ENCODE results near the gene MLXIPL. TPM values are rescaled to one million over a fixed set of nuclear protein-coding genes. Genes with fewer than 3 reads are reported as not detected.
A peak's percentile ranks its signal among the peaks of the same experiment; 100 is the strongest.
"Not testable (repeated sequence)": the region's sequence is repeated elsewhere in the genome, so short reads cannot be mapped to it uniquely, and the experiment has no call there.

Gene MLXIPL
- total RNA-seq, 4 donors from 2014 or later: 7.7 to 56.2 (median 17.5) TPM

DNA sequence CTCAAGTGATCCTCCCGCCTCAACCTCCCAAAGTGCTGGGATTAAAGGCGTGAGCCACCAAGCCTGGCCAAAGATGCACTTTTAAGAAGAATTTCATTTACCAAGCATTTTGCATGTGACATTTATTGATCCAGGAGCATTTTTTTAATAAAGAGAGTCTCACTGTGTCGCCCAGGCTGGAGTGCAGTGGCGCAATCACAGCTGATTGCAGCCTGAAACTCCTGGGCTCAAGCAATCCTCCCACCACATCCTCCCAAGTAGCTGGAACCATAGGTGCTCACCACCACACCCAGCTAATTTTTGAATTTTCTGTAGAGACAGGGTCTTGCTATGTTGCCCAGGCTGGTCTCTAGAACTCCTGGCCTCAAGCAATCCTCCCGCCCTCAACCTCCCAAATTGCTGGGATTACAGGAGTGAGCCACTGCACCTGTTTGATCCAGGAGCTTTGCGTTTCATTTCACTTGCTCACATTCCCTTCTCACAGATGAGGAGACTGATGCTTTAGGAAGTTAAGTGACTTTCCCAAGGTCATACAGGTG, 41.6 kb downstream of the MLXIPL start:
- H3K27me3 ChIP-seq: no peaks in the 10 kb centered on the region
- H3K4me3 ChIP-seq: no peak overlapping the region
- peaks cover 0 to 20% (median under 1%) of the 10 kb centered on the region in 3 donors for H3K4me1 ChIP-seq
- no peaks in the 10 kb centered on the region for H3K36me3 ChIP-seq
- no peak for ATAC-seq
- WGBS, 2 donors (ENCODE audit: low coverage in 1 of 2): 76% methylated on average over 3 of the region's 6 CpGs; no CpG with 5 or more reads in 1 of the 2 donors
- TF ChIP-seq EP300 (IDR thresholded peaks at IDR 0.05) (no peak), POLR2AphosphoS5 (IDR thresholded peaks at IDR 0.05) (no peak), CTCF (IDR thresholded peaks at IDR 0.05) (no peak), POLR2A (IDR thresholded peaks at IDR 0.05) (no peak)
- H3K27ac ChIP-seq: no peak overlapping the region
- no peaks in the 10 kb centered on the region for H3K9me3 ChIP-seq

DNA sequence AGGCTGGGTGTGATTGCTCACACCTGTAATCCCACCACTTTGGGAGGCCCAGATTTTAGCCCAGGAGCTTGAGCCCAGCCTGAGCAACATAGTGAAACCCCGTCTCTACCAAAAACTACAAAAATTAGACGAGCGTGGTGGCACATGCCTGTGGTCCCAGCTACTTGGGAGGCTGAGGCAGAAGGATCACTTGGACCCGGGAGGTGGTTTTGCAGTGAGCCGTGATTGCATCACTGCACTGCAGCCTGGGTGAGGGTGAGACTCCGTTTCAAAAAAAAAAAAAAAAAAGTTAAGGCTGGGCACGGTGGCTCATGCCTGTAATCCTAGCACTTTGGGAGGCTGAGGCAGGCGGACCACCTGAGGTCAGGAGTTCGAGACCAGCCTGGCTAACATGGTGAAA, 43.3 kb downstream of the MLXIPL start:
- ATAC-seq, H3K36me3 ChIP-seq, H3K4me3 ChIP-seq, H3K9me3 ChIP-seq, H3K27me3 ChIP-seq, H3K27ac ChIP-seq: not testable (repeated sequence)
- 89 to 93% methylated on average over 3 of the region's 9 CpGs for WGBS, 2 donors (ENCODE audit: low coverage in 1 of 2)
- peaks cover 0 to 31% (median 13%) of the 10 kb centered on the region in 3 donors for H3K4me1 ChIP-seq

DNA sequence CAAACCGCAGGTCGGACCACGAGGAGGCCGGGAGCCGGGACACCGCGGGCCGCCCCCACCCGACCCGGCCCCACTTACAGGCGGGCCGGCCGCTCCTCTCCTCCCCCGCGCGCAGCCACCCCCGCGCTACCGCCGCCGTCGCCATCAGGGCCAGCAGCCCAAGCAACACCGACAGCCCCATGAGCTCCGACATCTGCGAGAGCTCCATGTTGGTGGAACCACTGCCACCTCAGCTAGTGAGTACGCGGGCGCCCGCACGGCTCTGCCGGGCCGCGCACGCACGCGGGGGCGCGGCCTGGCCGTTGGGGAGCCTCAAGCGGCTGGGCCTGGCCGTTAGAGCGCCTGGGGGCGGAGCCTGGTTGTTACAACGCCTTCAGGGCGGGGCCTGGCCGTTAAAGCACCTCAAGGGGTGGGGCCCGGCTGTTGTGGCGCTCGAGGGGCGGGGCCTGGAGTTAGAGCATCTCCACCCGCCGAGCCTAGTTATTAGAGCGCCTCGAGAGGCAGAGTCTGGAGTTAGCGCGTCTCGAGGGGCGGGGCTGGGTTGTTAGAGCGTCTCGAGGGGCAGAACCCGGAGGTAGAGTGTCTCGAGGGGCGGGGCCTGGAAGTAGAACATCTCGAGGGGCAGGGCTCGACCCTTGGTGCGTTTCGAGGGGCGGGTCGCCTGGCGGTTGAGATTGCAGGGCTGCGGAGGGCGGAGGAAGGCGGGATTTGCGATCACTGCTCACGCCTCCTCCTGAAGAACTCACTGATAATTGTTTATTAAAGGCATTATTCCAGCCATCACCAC, 45.8 kb downstream of the MLXIPL start, which contains the start of gene TBL2:
TSS of gene TBL2 (minus strand) at position 238 of the 787 bp plus-strand sequence. CDS start at position 208, 30 bp downstream.
- TF ChIP-seq EP300 (IDR thresholded peaks at IDR 0.05) (no peak), POLR2AphosphoS5 (IDR thresholded peaks at IDR 0.05) (peak; percentile 71), CTCF (IDR thresholded peaks at IDR 0.05) (peak in 2 of 4 experiments; percentile 18 to 20), POLR2A (IDR thresholded peaks at IDR 0.05) (peak; percentile 85 to 87)
- Histone ChIP-seq H3K4me1 (peaks cover 0 to 42% (median 13%) of the 10 kb centered on the region in 3 donors), H3K36me3 (peaks cover 0 to 27% of the 10 kb centered on the region in 2 donors), H3K27me3 (no peaks in the 10 kb centered on the region), H3K9me3 (no peaks in the 10 kb centered on the region), H3K4me3 (peak within 1 kb of the TSS; percentile 68 to 98), H3K27ac (peak within 1 kb of the TSS; percentile 80 to 95 (median 95))
- peak; percentile 95 for ATAC-seq
- WGBS, 2 donors (ENCODE audit: low coverage in 1 of 2): 2% methylated on average over 8 of the region's 75 CpGs; no CpG with 5 or more reads in 1 of the 2 donors

DNA sequence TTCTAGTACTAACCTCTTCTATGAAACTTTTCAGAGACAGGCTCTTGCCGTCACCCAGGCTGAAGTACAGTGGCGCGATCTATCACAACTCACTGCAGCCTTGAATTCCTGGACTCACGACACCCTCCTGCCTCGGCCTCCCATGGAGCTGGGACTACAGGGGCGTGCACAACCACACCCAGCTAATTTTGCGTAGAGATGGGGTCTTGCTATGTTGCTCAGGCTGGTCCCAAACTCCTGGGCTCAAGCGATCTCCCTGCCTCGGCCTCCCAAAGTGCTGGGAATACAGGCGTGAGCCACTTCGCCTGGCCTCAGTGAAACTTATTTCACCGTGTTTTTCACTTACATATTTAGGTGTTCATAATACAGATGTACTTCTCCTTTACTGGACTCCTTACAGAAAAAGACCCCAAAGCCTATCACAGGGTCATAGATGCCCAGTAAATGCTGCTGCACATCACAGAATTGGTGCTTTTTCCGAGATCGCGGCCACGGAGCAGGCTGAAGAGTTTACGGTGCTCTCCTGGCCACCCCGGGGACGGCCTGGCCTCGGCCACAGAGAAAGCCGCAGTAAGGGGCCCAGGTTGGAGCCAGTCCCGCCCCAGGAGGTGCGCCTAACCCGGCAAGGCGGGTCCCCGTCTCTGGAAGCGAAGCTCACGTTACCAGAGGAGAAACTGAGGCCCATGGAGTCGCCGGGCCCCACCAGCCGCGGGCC, 46.5 kb downstream of the MLXIPL start:
- ATAC-seq: no peak
- Histone ChIP-seq H3K27me3 (no peaks in the 10 kb centered on the region), H3K36me3 (peaks cover 0 to 35% of the 10 kb centered on the region in 2 donors), H3K4me1 (peaks cover 0 to 42% (median 13%) of the 10 kb centered on the region in 3 donors), H3K27ac (peak overlapping the region; percentile 80 to 95 (median 95)), H3K4me3 (peak overlapping the region; percentile 68 to 98), H3K9me3 (no peaks in the 10 kb centered on the region)
- 23 to 37% methylated on average over 5 to 8 of the region's 32 CpGs for WGBS, 2 donors (ENCODE audit: low coverage in 1 of 2)
- no peak for TF ChIP-seq POLR2A (IDR thresholded peaks at IDR 0.05)
- TF ChIP-seq POLR2AphosphoS5 (IDR thresholded peaks at IDR 0.05): no peak
- TF ChIP-seq EP300 (IDR thresholded peaks at IDR 0.05): no peak
- TF ChIP-seq CTCF (IDR thresholded peaks at IDR 0.05): no peak

DNA sequence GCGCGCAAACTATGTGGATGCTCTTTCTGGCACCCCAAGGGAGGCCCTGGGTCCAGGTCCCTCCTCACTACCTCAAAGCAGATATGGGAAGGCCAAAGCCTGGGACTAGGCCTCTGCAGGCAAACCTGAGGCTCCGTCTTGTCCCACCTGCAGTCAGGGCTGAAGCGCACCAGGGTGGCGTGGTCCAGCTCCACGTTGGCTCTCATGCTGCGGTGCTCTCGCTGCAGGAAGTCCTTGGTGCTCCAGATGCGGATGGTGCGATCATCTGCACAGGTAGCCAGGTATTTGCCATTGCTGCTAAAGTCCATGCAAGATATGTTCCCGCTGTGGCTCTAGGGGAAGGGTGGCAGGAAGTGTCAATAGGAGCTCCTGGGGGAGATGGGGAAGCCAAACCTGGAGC, 50.5 kb downstream of the MLXIPL start:
- peaks cover 0 to 33% (median 13%) of the 10 kb centered on the region in 3 donors for H3K4me1 ChIP-seq
- H3K27ac ChIP-seq: no peak overlapping the region
- peaks cover 0 to 75% of the 10 kb centered on the region in 2 donors for H3K36me3 ChIP-seq
- no peak for TF ChIP-seq POLR2A (IDR thresholded peaks at IDR 0.05)
- no peak for TF ChIP-seq POLR2AphosphoS5 (IDR thresholded peaks at IDR 0.05)
- TF ChIP-seq EP300 (IDR thresholded peaks at IDR 0.05): no peak
- no peak for TF ChIP-seq CTCF (IDR thresholded peaks at IDR 0.05)
- ATAC-seq: no peak
- no peaks in the 10 kb centered on the region for H3K9me3 ChIP-seq
- no peaks in the 10 kb centered on the region for H3K27me3 ChIP-seq
- 100% methylated on average over 2 of the region's 11 CpGs; no CpG with 5 or more reads in 1 of the 2 donors for WGBS, 2 donors (ENCODE audit: low coverage in 1 of 2)
- no peak overlapping the region for H3K4me3 ChIP-seq

Data from gastroesophageal sphincter (tissue), 4 donors.